T-helper 1 cell treated with Interleukin-12 subunit alpha and Interleukin-12 subunit beta and Interleukin-4 antibody, amounts not matched to agents 30 μg/mL and 1 μg/mL, for 36 hours (primary cell): ENCODE data around the gene ANXA2R.
"Not testable (repeated sequence)": the region's sequence is repeated elsewhere in the genome, so short reads cannot be mapped to it uniquely, and the experiment has no call there.

Experiments used
- H3K27ac Mint-ChIP-seq: one replicate; pipeline ENCODE4 v1.8.0; 2021; ENCODE audit warnings: mild to moderate bottlenecking, mixed read lengths
- H3K27me3 Mint-ChIP-seq: one replicate; pipeline ENCODE4 v1.8.0; 2021; ENCODE audit warnings: low read depth, mixed read lengths
- H3K36me3 Mint-ChIP-seq: one replicate; pipeline ENCODE4 v1.8.0; 2021; ENCODE audit warnings: low read depth, mixed read lengths
- H3K4me1 Mint-ChIP-seq: one replicate; pipeline ENCODE4 v1.8.0; 2021; ENCODE audit warnings: low read depth, mixed read lengths
- H3K4me3 Mint-ChIP-seq: one replicate; pipeline ENCODE4 v1.8.0; 2021; ENCODE audit warnings: mild to moderate bottlenecking, moderate library complexity, mixed read lengths
- H3K9me3 Mint-ChIP-seq: one replicate; pipeline ENCODE4 v1.8.0; 2021; ENCODE audit warnings: mixed read lengths

Gene ANXA2R

DNA sequence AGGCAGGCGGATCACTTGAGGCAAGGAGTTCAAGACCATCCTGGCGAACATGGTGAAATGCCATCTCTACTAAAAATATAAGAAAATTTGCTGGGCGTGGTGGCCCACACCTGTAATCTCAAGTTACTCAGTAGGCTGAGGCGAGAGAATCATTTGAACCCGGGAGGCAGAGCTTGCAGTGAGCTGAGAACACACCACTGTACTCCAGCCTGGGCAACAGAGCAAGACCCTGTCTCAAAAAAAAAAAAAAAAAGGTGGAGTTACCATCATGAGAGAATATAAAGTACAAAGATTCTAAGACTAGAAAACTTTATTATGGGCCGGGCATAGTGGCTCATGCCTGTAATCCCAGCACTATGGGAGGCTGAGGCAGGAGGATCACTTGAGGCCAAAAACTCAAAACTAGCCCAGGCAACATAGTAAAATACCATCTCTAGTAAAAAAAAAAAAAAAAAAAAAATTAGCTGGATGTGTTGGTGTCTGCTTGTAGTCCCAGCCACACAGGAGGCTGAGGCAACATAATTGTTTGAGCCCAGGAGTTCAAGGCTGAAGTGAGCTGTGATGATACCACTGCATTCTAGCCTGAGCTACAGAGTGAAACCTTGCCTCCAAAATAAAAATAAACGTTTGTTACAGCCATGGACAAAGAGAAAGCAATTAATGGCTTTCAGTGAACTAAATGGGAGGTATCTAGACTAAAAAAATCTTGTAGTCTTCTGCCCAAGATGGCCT is 12.9 kb downstream of the ANXA2R start:
- Mint-ChIP-seq H3K4me1 (peaks cover 6% of the 10 kb centered on the region), H3K9me3 (no peaks in the 10 kb centered on the region), H3K27ac (no peak overlapping the region), H3K36me3 (no peaks in the 10 kb centered on the region), H3K27me3 (no peaks in the 10 kb centered on the region), H3K4me3 (no peak overlapping the region)

DNA sequence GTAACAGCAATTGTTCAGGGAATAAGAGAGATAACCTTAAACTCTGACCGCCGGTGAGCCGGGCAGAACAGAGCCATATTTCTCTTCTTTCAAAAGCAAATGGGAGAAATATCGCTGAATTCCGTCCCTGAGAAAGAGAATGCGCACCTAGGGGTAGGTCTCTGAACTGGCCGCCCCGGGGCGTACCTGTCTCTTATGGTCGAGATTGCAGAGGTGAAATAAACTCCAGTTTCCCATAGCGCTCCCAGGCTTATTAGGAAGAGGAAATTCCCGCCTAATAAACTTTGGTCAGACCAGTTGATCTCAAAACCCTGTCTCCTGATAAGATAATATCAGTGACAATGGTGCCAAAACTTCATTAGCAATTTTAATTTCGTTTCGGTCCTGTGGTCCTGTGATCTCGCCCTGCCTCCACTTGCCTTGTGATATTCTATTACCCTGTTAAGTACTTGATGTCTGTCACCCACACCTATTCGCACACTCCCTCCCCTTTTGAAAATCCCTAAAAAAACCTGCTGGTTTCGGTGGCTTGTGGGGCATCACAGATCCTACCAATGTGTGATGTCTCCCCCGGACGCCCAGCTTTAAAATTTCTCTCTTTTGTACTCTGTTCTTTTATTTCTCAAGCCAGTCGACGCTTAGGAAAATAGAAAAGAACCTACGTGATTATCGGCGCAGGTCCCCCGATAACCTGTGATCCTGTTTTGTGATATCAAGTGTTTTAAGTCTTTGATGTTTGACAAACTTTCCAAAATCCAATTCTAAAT is 14.8 kb downstream of the ANXA2R start:
- not testable (repeated sequence) for H3K27ac Mint-ChIP-seq, H3K9me3 Mint-ChIP-seq, H3K4me3 Mint-ChIP-seq, H3K36me3 Mint-ChIP-seq, H3K27me3 Mint-ChIP-seq
- H3K4me1 Mint-ChIP-seq: peaks cover 12% of the 10 kb centered on the region

DNA sequence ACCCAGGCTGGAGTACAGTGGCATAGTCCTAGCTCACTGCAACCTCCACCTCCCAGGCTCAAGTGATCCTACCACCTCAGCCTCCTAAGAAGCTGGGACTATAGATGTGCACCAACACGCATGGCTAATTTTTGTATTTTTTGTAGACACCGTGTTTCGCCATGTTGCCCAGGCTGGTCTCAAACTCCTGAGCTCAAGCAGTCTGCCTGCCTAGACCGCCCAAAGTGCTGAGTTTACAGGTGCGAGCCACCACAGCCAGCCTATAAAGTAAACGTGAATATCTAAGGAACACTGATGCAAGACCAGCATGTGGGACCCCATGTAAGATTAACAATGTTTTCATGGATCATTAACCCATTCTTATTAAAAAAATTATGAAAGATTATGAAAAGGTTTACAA is 15.9 kb downstream of the ANXA2R start:
- Mint-ChIP-seq H3K4me1 (peaks cover 17% of the 10 kb centered on the region), H3K27me3 (no peaks in the 10 kb centered on the region), H3K9me3 (no peaks in the 10 kb centered on the region), H3K27ac (no peak overlapping the region), H3K36me3 (no peaks in the 10 kb centered on the region), H3K4me3 (no peak overlapping the region)

- Mint-ChIP-seq H3K9me3 (no peaks in the 10 kb centered on the region), H3K4me1 (peaks cover 26% of the 10 kb centered on the region), H3K27ac (no peak overlapping the region), H3K4me3 (peak overlapping the region; percentile 57), H3K36me3 (peaks cover 8% of the 10 kb centered on the region), H3K27me3 (no peaks in the 10 kb centered on the region)
Observed at GRCh38 chr5:43021151-43021550, 19.0 kb downstream of the ANXA2R start.

DNA sequence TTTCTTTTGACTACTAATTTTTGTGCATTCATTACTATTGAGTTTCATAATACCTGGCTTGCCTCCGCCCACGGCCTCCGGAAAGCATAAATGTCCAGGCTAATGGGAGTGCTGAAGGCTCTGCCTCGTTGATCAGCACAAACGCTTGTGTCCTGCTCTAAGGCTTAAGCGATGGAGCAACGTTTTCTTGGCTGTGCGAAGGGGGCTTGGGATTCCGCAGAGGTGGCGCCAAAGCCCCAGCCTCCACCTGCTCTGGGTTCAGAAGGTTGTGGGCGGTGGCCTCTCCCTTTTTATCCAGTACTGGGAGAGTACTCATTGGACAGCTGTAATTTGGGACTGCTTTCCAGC is 19.7 kb downstream of the ANXA2R start:
- Mint-ChIP-seq H3K4me3 (peak overlapping the region; percentile 96), H3K27ac (peak overlapping the region; percentile 100), H3K9me3 (no peaks in the 10 kb centered on the region), H3K4me1 (peaks cover 34% of the 10 kb centered on the region), H3K36me3 (peaks cover 9% of the 10 kb centered on the region), H3K27me3 (no peaks in the 10 kb centered on the region)

- peaks cover 39% of the 10 kb centered on the region for H3K4me1 Mint-ChIP-seq
- no peaks in the 10 kb centered on the region for H3K27me3 Mint-ChIP-seq
- peaks cover 12% of the 10 kb centered on the region for H3K36me3 Mint-ChIP-seq
- no peaks in the 10 kb centered on the region for H3K9me3 Mint-ChIP-seq
- H3K4me3 Mint-ChIP-seq: peak overlapping the region; percentile 96
- peak overlapping the region; percentile 100 for H3K27ac Mint-ChIP-seq
Observed at GRCh38 chr5:43019614-43020398, 20.3 kb downstream of the ANXA2R start.

- H3K4me1 Mint-ChIP-seq: peaks cover 41% of the 10 kb centered on the region
- peaks cover 14% of the 10 kb centered on the region for H3K36me3 Mint-ChIP-seq
- H3K27me3 Mint-ChIP-seq: no peaks in the 10 kb centered on the region
- peak overlapping the region; percentile 96 for H3K4me3 Mint-ChIP-seq
- H3K27ac Mint-ChIP-seq: peak overlapping the region; percentile 100
- no peaks in the 10 kb centered on the region for H3K9me3 Mint-ChIP-seq
Observed at GRCh38 chr5:43019291-43019613, 20.9 kb downstream of the ANXA2R start.

GRCh38 chr5:43017428-43017815 is 22.7 kb downstream of the ANXA2R start:
- Mint-ChIP-seq H3K27me3 (no peaks in the 10 kb centered on the region), H3K9me3 (no peaks in the 10 kb centered on the region), H3K4me3 (peak overlapping the region; percentile 96)

DNA sequence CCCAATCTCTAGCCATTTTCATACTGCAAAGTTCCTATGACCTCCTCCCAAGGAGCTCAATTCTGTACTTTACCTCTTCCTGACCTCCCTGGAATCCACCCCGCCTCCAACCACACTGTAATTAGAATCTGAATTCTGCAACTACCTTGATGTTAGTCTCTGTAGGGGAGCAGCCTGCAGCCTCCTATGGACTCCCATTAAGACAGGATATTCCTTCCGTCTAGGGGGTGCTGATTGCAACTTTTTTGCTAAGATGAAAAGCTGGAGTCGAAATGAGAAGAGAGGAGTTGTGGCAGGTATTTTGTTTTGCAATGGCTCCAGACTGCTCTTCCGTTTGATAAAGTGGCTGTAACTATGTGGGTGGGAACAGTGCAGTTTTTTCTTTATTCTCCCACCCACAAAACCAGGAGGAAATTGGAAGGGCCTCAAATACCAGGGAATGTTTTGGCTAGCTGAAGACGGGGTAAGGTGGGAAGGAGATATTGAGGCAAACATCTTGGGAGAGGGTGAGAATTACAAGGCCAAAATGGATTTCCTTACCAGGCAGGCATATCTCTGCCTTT is 23.8 kb downstream of the ANXA2R start:
- no peaks in the 10 kb centered on the region for H3K9me3 Mint-ChIP-seq
- peak overlapping the region; percentile 96 for H3K4me3 Mint-ChIP-seq
- peak overlapping the region; percentile 100 for H3K27ac Mint-ChIP-seq
- H3K36me3 Mint-ChIP-seq: peaks cover 14% of the 10 kb centered on the region
- peaks cover 43% of the 10 kb centered on the region for H3K4me1 Mint-ChIP-seq
- no peaks in the 10 kb centered on the region for H3K27me3 Mint-ChIP-seq

More at GRCh38 chr5:43017428-43017815, 22.7 kb downstream of the ANXA2R start:
- Mint-ChIP-seq H3K36me3 (peaks cover 14% of the 10 kb centered on the region), H3K27ac (peak overlapping the region; percentile 100), H3K4me1 (peaks cover 43% of the 10 kb centered on the region)

- Mint-ChIP-seq H3K27ac (no peak overlapping the region), H3K36me3 (peaks cover 14% of the 10 kb centered on the region), H3K27me3 (no peaks in the 10 kb centered on the region), H3K4me1 (peaks cover 47% of the 10 kb centered on the region), H3K9me3 (no peaks in the 10 kb centered on the region), H3K4me3 (no peak overlapping the region)
Observed at GRCh38 chr5:43014522-43014921, 25.6 kb downstream of the ANXA2R start.

DNA sequence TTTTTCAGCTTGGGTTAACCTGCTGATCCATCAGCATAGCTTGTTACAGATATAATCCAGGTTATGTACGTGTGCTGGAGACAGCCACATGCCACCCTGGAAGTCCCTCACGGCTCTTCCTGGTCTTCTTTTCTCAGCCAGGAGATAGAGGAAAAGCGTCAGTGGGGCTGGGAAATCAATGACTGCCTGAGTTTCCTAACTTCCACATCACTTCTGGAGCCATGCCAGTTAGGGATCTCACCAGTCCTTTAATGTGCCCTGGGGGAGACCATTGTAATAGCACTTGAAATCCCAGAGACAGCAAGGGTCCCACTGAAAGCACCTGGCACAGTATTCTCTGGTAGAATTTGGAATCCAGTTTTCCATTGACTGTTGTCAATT is 29.2 kb downstream of the ANXA2R start:
- H3K9me3 Mint-ChIP-seq: no peaks in the 10 kb centered on the region
- H3K4me1 Mint-ChIP-seq: peaks cover 45% of the 10 kb centered on the region

DNA sequence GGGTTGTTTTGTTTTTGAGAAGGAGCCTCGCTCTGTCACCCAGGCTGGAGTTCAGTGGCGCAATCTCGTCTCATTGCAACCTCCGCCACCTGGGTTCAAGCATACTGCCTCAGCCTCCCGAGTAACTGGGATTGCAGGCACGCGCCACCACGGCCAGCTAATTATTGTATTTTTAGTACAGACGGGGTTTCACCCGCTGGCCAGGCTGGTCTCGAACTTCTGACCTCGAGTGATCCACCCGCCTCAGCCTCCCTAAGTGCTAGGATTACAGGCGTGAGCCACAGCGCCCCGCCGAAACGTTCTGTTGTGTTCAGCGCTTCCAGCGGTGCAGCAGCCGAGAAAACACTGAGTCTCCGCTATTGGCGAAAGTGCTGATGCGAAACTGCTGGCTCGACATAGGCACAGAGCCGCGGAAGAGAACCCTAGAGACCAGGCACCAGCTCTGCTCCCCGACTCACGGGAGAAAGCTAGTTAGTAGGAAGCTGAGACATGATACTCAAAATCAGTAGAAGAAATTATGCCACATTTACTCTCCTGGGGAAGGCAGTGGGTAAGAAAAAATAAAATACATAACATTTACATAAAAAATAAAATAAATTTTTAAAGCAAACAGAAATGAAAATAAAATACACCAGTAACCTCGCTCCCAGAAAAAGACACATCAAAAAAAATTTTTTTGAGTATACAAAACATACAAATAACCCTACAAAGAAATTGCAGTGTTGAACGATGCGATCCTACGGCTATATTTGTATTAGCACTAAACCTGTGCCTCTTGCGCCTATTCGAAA is 31.6 kb downstream of the ANXA2R start:
- Mint-ChIP-seq H3K9me3 (no peaks in the 10 kb centered on the region), H3K36me3 (no peaks in the 10 kb centered on the region), H3K4me1 (peaks cover 30% of the 10 kb centered on the region), H3K4me3 (peak overlapping the region; percentile 80), H3K27me3 (no peaks in the 10 kb centered on the region), H3K27ac (peak overlapping the region; percentile 98)

More for the DNA sequence above, 29.2 kb downstream of the ANXA2R start:
- Mint-ChIP-seq H3K4me3 (peak overlapping the region; percentile 80), H3K27ac (peak overlapping the region; percentile 92), H3K27me3 (no peaks in the 10 kb centered on the region), H3K36me3 (peaks cover 5% of the 10 kb centered on the region)

GRCh38 chr5:43007911-43008362 is 32.2 kb downstream of the ANXA2R start:
- H3K27me3 Mint-ChIP-seq: no peaks in the 10 kb centered on the region
- peaks cover 30% of the 10 kb centered on the region for H3K4me1 Mint-ChIP-seq
- no peaks in the 10 kb centered on the region for H3K9me3 Mint-ChIP-seq
- no peaks in the 10 kb centered on the region for H3K36me3 Mint-ChIP-seq
- peak overlapping the region; percentile 80 for H3K4me3 Mint-ChIP-seq
- peak overlapping the region; percentile 98 for H3K27ac Mint-ChIP-seq
